Gastrocnemius medialis (tissue), 4 donors: ENCODE data around the gene KCND3. TPM values are rescaled to one million over a fixed set of nuclear protein-coding genes. Genes with fewer than 3 reads are reported as not detected.

Experiments used
- ATAC-seq, 2 donors: fragments of 150-250 bp; one replicate each; pipeline ENCODE4 v1.9.1; 2016
- DNase-seq, 2 donors: peaks; one replicate each; pipeline ENCODE4 v3.0.0-alpha.2; 2019
- H3K27ac ChIP-seq, 4 donors: fragments of 200-600 bp; sonication (generic); 1 replicate in 1 of 4; 2 replicates in 3 of 4; pipeline ENCODE4 v1.5.1; 2016 to 2018; ENCODE audit warnings: mild to moderate bottlenecking in 2 of 4, moderate library complexity in 1 of 4
- H3K27me3 ChIP-seq, 3 donors: fragments of 200-600 bp; sonication (generic) in 2 of 3; 1 replicate in 1 of 3; 2 replicates in 2 of 3; pipeline versions ENCODE4 v1.5.1 to v1.6.0; 2016 to 2019; ENCODE audit warnings: mild to moderate bottlenecking in 1 of 3, moderate library complexity in 1 of 3
- H3K36me3 ChIP-seq, 2 donors: fragments of 200-600 bp; sonication (generic) in 1 of 2; one replicate each; pipeline ENCODE4 v1.5.1; 2017 to 2018
- H3K4me1 ChIP-seq, 2 donors: fragments of 200-600 bp; sonication (generic) in 1 of 2; one replicate each; pipeline ENCODE4 v1.5.1; 2016 to 2017; ENCODE audit warnings: mild to moderate bottlenecking in 2 of 2
- H3K4me3 ChIP-seq, 4 donors: fragments of 200-600 bp; sonication (generic) in 3 of 4; 1 replicate in 1 of 4; 2 replicates in 3 of 4; pipeline ENCODE4 v1.5.1; 2016 to 2019; ENCODE audit warnings: mild to moderate bottlenecking in 2 of 4
- H3K9me3 ChIP-seq, 3 donors: fragments of 200-600 bp; sonication (generic) in 2 of 3; 1 replicate in 1 of 3; 2 replicates in 2 of 3; pipeline ENCODE4 v1.5.1; 2016 to 2019
- POLR2A ChIP-seq, 2 donors: fragments of 450-650 bp; IDR thresholded peaks; one replicate each; pipeline ENCODE4 v1.6.1; 2017; ENCODE audit warnings: antibody characterized with exemption in 2 of 2, mild to moderate bottlenecking in 2 of 2, moderate library complexity in 2 of 2
- in situ Hi-C, 4 donors: fragments of 200-750 bp; cut with MboI; loops; one replicate each; pipeline versions ENCODE4 v1.15.0 to v1.8.0; 2017; ENCODE audit warnings: low sequenced_read_pairs in 4 of 4
- intact Hi-C: fragments of 100-400 bp; cut with DNase I; formaldehyde crosslinking; loops from one replicate; pipeline ENCODE4 v1.15.1; 2023; ENCODE audit warnings: low total_unique reads
- total RNA-seq, 4 donors: library from RNA; depleted of rRNA; stranded (reverse); fragments of >200 nt; gene quantifications; one replicate each; pipeline versions ENCODE4 v1.1.0 to v1.2.3, GENCODE V29; 2016
- TF ChIP-seq, protein P1 (sequence below), 5 experiments: fragments of 450-650 bp in 3 of 5; fragments of 200-600 bp in 2 of 5; sonication (generic) in 2 of 5; IDR thresholded peaks in 4 of 5; conservative IDR thresholded peaks in 1 of 5; 1 replicate in 4 of 5; 2 replicates in 1 of 5; pipeline ENCODE4 v1.5.1; 2016 to 2019; ENCODE audit warnings: antibody characterized with exemption in 5 of 5, mild to moderate bottlenecking in 3 of 5, moderate library complexity in 3 of 5

KCND3 gene
- total RNA-seq, 4 donors from 2014 or later = 1.2 to 2.6 (median 1.5) TPM

DNA sequence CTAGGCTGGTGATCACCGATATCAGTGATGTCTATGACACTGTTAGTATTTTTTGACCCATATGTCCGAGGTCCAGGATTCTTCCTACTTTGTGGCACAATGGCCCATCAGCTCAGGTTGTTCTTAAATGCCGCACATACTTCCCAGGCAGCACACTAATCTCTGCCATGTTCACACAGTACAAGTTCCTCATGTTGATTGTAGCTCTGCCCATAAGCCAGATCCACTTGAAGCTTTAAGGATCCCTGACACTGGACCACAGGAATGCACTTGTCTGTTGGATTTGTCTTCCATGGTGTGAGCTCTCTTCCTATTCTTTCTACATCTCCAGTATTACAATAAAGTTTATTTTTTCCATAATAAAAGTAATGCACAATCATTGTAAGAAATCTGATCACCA is 164.3 kb downstream of the KCND3 start:
- no peak for ATAC-seq
- no peak overlapping the region for H3K4me3 ChIP-seq
- no peaks in the 10 kb centered on the region for H3K27me3 ChIP-seq
- DNase-seq = no peak
- TF ChIP-seq, protein P1, sequence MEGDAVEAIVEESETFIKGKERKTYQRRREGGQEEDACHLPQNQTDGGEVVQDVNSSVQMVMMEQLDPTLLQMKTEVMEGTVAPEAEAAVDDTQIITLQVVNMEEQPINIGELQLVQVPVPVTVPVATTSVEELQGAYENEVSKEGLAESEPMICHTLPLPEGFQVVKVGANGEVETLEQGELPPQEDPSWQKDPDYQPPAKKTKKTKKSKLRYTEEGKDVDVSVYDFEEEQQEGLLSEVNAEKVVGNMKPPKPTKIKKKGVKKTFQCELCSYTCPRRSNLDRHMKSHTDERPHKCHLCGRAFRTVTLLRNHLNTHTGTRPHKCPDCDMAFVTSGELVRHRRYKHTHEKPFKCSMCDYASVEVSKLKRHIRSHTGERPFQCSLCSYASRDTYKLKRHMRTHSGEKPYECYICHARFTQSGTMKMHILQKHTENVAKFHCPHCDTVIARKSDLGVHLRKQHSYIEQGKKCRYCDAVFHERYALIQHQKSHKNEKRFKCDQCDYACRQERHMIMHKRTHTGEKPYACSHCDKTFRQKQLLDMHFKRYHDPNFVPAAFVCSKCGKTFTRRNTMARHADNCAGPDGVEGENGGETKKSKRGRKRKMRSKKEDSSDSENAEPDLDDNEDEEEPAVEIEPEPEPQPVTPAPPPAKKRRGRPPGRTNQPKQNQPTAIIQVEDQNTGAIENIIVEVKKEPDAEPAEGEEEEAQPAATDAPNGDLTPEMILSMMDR (IDR thresholded peaks at IDR 0.05 in 4 of 5, conservative IDR thresholded peaks at IDR 0.05 in 1 of 5) = no peak
- TF ChIP-seq POLR2A (IDR thresholded peaks at IDR 0.05) = no peak
- H3K36me3 ChIP-seq = no peaks in the 10 kb centered on the region
- H3K9me3 ChIP-seq = no peaks in the 10 kb centered on the region
- in situ Hi-C loops = no loop called here
- intact Hi-C loops = no loop called here
- no peaks in the 10 kb centered on the region for H3K4me1 ChIP-seq
- H3K27ac ChIP-seq = no peak overlapping the region

DNA sequence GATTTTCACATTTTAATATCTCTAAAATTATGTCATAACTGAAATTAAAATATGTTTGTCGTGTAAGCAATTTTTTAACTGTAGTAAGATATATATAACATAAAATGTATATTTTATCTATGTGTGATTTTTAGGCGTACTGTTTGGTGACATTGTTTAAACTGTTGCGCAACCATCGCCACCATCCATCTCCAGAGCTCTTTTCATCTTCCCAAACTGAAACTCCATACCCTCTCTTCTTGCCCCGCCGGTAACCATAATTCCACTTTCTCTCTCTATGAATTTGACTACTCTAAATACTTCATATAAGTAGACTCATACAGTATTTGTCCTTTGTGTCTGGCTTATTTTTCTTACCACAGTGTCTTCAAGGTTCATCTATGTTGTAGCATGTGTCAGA is 167.3 kb downstream of the KCND3 start:
- no peaks in the 10 kb centered on the region for H3K9me3 ChIP-seq
- no peak overlapping the region for H3K27ac ChIP-seq
- H3K27me3 ChIP-seq = no peaks in the 10 kb centered on the region
- DNase-seq = no peak
- H3K36me3 ChIP-seq = no peaks in the 10 kb centered on the region
- no peak for TF ChIP-seq POLR2A (IDR thresholded peaks at IDR 0.05)
- TF ChIP-seq, protein P1 (IDR thresholded peaks at IDR 0.05 in 4 of 5, conservative IDR thresholded peaks at IDR 0.05 in 1 of 5) = no peak
- in situ Hi-C loops = loop anchor here in 1 of 4 donors (25.0 kb wide), 1 partner anchor 515 kb away; no protein-coding TSS in a partner anchor
- intact Hi-C loops = no loop called here
- H3K4me3 ChIP-seq = no peak overlapping the region
- no peak for ATAC-seq
- no peaks in the 10 kb centered on the region for H3K4me1 ChIP-seq

- intact Hi-C loops = no loop called here
- no peak for ATAC-seq
- Histone ChIP-seq H3K4me3 (no peak overlapping the region), H3K9me3 (no peaks in the 10 kb centered on the region), H3K27me3 (no peaks in the 10 kb centered on the region), H3K36me3 (no peaks in the 10 kb centered on the region), H3K4me1 (no peaks in the 10 kb centered on the region), H3K27ac (no peak overlapping the region)
- DNase-seq = no peak
- TF ChIP-seq, protein P1 (IDR thresholded peaks at IDR 0.05 in 4 of 5, conservative IDR thresholded peaks at IDR 0.05 in 1 of 5) = no peak
- TF ChIP-seq POLR2A (IDR thresholded peaks at IDR 0.05) = no peak
- in situ Hi-C loops = loop anchor here in 1 of 4 donors (25.0 kb wide), 1 partner anchor 516 kb away; no protein-coding TSS in a partner anchor
Observed at GRCh38 chr1:111821121-111821745, 168.2 kb downstream of the KCND3 start.

DNA sequence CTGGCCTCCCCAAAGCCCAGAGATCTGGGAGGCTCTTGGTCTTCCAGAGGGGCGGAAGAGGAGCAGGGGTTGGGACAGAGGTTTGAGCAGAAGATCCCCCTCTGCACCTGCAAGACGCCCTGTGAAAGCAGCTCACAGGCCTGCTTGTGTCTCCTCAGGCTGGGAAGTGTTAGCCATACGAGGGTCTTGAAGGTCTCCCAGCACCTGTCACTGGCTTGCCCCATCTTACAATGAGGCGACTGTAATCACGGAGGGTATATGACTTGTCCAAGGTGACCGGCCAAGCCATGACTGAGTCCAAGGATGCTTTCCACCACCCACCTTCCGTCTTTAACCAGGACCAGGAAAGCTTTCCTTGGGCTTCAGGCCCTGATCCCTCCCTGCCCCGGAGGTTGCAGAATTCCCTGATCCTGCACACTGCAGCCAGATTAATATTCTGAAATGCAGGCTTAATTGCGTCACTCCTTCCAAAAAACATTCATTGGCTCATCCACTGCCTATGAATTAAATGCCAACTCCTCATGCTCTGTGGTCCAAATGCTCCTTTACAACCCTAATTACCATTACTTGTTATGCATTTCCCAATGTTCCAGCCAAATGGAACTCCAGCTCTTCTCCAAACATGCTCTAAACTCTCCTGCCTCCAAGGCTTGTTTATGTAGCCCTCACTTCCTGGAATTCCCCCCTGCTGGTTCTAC is 169.8 kb downstream of the KCND3 start:
- Histone ChIP-seq H3K27ac (no peak overlapping the region), H3K4me3 (no peak overlapping the region), H3K9me3 (no peaks in the 10 kb centered on the region), H3K4me1 (no peaks in the 10 kb centered on the region), H3K27me3 (no peaks in the 10 kb centered on the region), H3K36me3 (no peaks in the 10 kb centered on the region)
- DNase-seq (no peak), ATAC-seq (no peak)
- intact Hi-C loops = no loop called here
- no peak for TF ChIP-seq POLR2A (IDR thresholded peaks at IDR 0.05)
- in situ Hi-C loops = loop anchor here in 1 of 4 donors (25.0 kb wide), 1 partner anchor 518 kb away; no protein-coding TSS in a partner anchor

- in situ Hi-C loops = loop anchor here in 1 of 4 donors (25.0 kb wide), 1 partner anchor 519 kb away; no protein-coding TSS in a partner anchor
Observed at GRCh38 chr1:111818546-111818945, 170.9 kb downstream of the KCND3 start.

More at GRCh38 chr1:111818546-111818945, 170.9 kb downstream of the KCND3 start:
- no peaks in the 10 kb centered on the region for H3K4me1 ChIP-seq
- H3K4me3 ChIP-seq = no peak overlapping the region
- DNase-seq (no peak), ATAC-seq (no peak)
- TF ChIP-seq, protein P1 (IDR thresholded peaks at IDR 0.05 in 4 of 5, conservative IDR thresholded peaks at IDR 0.05 in 1 of 5) = no peak
- no peak for TF ChIP-seq POLR2A (IDR thresholded peaks at IDR 0.05)
- H3K9me3 ChIP-seq = no peaks in the 10 kb centered on the region
- intact Hi-C loops = no loop called here
- H3K27me3 ChIP-seq = no peaks in the 10 kb centered on the region
- no peaks in the 10 kb centered on the region for H3K36me3 ChIP-seq
- no peak overlapping the region for H3K27ac ChIP-seq
